HepG2 (cell line): Measurements from ENCODE around the gene SUPT20HL1. TPM values are rescaled to one million over a fixed set of nuclear protein-coding genes. Genes with fewer than 3 reads are reported as not detected.

Source experiments
- ATAC-seq: fragments of 200-7000 bp; cut with Tn5 transposase; 3 replicates; pipeline ENCODE4 v1.9.1; 2020; ENCODE audit warnings: mild to moderate bottlenecking, moderate library complexity
- BruUV-seq: library from RNA; stranded (reverse); fragments of 400-500 nt; replicated peaks from 2 replicates; lab custom pipeline; 2021; lab: Mats Ljungman, UMichigan
- CTCF ChIA-PET: fragments of 300-600 bp; formaldehyde crosslinking; extraction: SDS; loops from one replicate; lab custom pipeline; 2021; ENCODE audit warnings: low total read pairs, inconsistent platforms, low intra/inter-chr PET ratio; lab: Yijun Ruan, JAX
- POLR2A ChIA-PET: fragments of 350-600 bp; sonication (Branson Sonifier 250); formaldehyde crosslinking; loops from one replicate; lab custom pipeline; 2020; ENCODE audit warnings: antibody characterized with exemption, inconsistent platforms; lab: Yijun Ruan, JAX
- DNase-seq: peaks from one replicate; pipeline ENCODE4 v3.0.0-alpha.2; 2015; ENCODE audit warnings: low spot score
- FAIRE-seq: peaks from 3 replicates; lab custom pipeline; 2011; peaks lifted over from hg19 to GRCh38; lab: Jason Lieb, UNC
- H2AFZ ChIP-seq: one replicate; pipeline ENCODE4 v1.6.1; 2011; ENCODE audit warnings: low read length, inconsistent platforms
- H3K27ac ChIP-seq: fragments of 300-600 bp; 3 replicates; pipeline ENCODE4 v1.8.0; 2011; ENCODE audit warnings: mixed run types, mild to moderate bottlenecking, mixed read lengths, low read length, inconsistent platforms; ENCODE audit not compliant: insufficient read depth; ENCODE audit errors: extremely low read length
- H3K27me3 ChIP-seq, 2 experiments: fragments of 200-600 bp in 1 of 2; 2 replicates in 1 of 2; 3 replicates in 1 of 2; pipeline versions ENCODE4 v1.6.0 to v1.8.0; 2011; ENCODE audit warnings: low read length in 2 of 2, mild to moderate bottlenecking in 2 of 2, moderate library complexity in 2 of 2, inconsistent platforms in 1 of 2; ENCODE audit not compliant: insufficient read depth in 2 of 2, control insufficient read depth in 1 of 2
- H3K36me3 ChIP-seq, 2 experiments: fragments of 200-600 bp in 1 of 2; replicated peaks in 1 of 2; 2 replicates in 1 of 2; 3 replicates in 1 of 2; pipeline versions ENCODE4 v1.5.1 to v1.8.0; 2011; ENCODE audit warnings: low read length in 2 of 2, inconsistent platforms in 1 of 2; ENCODE audit not compliant: insufficient read depth in 2 of 2, control insufficient read depth in 1 of 2
- H3K4me1 ChIP-seq: 2 replicates; pipeline ENCODE4 v1.5.1; 2012; ENCODE audit warnings: low read length, inconsistent platforms; ENCODE audit not compliant: insufficient read depth
- H3K4me2 ChIP-seq: 2 replicates; pipeline ENCODE4 v1.6.0; 2011; ENCODE audit warnings: low read depth, low read length, inconsistent platforms
- H3K4me3 ChIP-seq, 3 experiments: fragments of 200-600 bp in 1 of 3; sonication (generic), shearing (Covaris generic) in 1 of 3; replicated peaks in 1 of 3; 2 replicates each; pipeline ENCODE4 v1.5.1; 2011 to 2016; ENCODE audit warnings: low read length in 3 of 3, inconsistent platforms in 2 of 3, low read depth in 2 of 3, mild to moderate bottlenecking in 2 of 3, control low read depth in 1 of 3, mixed read lengths in 1 of 3; ENCODE audit not compliant: insufficient read depth in 1 of 3
- H3K79me2 ChIP-seq: one replicate; pipeline ENCODE4 v1.6.1; 2011; ENCODE audit warnings: low read length, inconsistent platforms; ENCODE audit not compliant: insufficient read depth
- H3K9ac ChIP-seq: 2 replicates; pipeline ENCODE4 v1.6.0; 2011; ENCODE audit warnings: mild to moderate bottlenecking, low read depth, low read length, inconsistent platforms; ENCODE audit not compliant: insufficient read depth
- H3K9me3 ChIP-seq: 2 replicates; pipeline ENCODE4 v1.5.1; 2012; ENCODE audit warnings: mild to moderate bottlenecking, low read length
- H4K20me1 ChIP-seq: 2 replicates; pipeline ENCODE4 v1.6.0; 2011; ENCODE audit warnings: inconsistent platforms, mild to moderate bottlenecking, low read length, moderate library complexity; ENCODE audit not compliant: insufficient read depth
- FOXJ3 ChIP-seq: sonication (generic); formaldehyde crosslinking; IDR thresholded peaks from 2 replicates; pipeline ENCODE4 v1.4.0; 2020; ENCODE audit warnings: missing genetic modification reagents, mild to moderate bottlenecking, borderline replicate concordance
- MIER2 ChIP-seq: IDR thresholded peaks from 2 replicates; pipeline ENCODE4 v1.6.1; 2016; ENCODE audit warnings: missing biosample characterization, missing genetic modification reagents
- MYC ChIP-seq: sonication (generic); formaldehyde crosslinking; IDR thresholded peaks from 2 replicates; pipeline ENCODE4 v1.9.0; 2021; ENCODE audit warnings: missing genetic modification reagents, borderline replicate concordance
- NCOA2 ChIP-seq: sonication (generic); formaldehyde crosslinking; IDR thresholded peaks from 2 replicates; pipeline ENCODE4 v1.8.0; 2022; ENCODE audit warnings: inconsistent platforms
- RAD21 ChIP-seq: fragments of 450-650 bp; formaldehyde crosslinking; IDR thresholded peaks from 2 replicates; pipeline ENCODE4 v1.5.0; 2020; ENCODE audit warnings: mild to moderate bottlenecking
- RXRB ChIP-seq: IDR thresholded peaks from 2 replicates; pipeline ENCODE4 v1.6.1; 2016; ENCODE audit warnings: borderline replicate concordance, missing genetic modification reagents, missing compliant biosample characterization
- TBP ChIP-seq: sonication (generic); formaldehyde crosslinking; IDR thresholded peaks from 2 replicates; pipeline ENCODE4 v1.5.0; 2020; ENCODE audit warnings: missing genetic modification reagents
- ZBTB7A ChIP-seq: sonication (generic); formaldehyde crosslinking; IDR thresholded peaks from 2 replicates; pipeline ENCODE4 v1.8.0; 2022; ENCODE audit warnings: mild to moderate bottlenecking, missing genetic modification reagents
- ZNF3 ChIP-seq: IDR thresholded peaks from 2 replicates; pipeline ENCODE4 v1.7.0; 2017; ENCODE audit warnings: inconsistent platforms
- ZNF337 ChIP-seq: sonication (generic); formaldehyde crosslinking; IDR thresholded peaks from 2 replicates; pipeline ENCODE4 v1.5.1; 2020; ENCODE audit warnings: missing genetic modification reagents, low read depth, mild to moderate bottlenecking, borderline replicate concordance
- ZNF432 ChIP-seq: sonication (generic); formaldehyde crosslinking; IDR thresholded peaks from 2 replicates; pipeline ENCODE4 v1.5.0; 2020; ENCODE audit warnings: missing genetic modification reagents, mild to moderate bottlenecking, borderline replicate concordance
- WGBS: methylation state at CpG from one replicate; pipeline ENCODE4 v1.1.6; 2017; ENCODE audit warnings: low lambda C conversion rate; 5-methylcytosine and 5-hydroxymethylcytosine counted together
- in situ Hi-C: cut with HindIII; loops from 2 replicates; pipeline ENCODE4 v1.10.0; 2017; ENCODE audit warnings: low pct_unique_long_range_greater_than_20kb; ENCODE audit not compliant: extremely low pct_ligation_motif_present
- intact Hi-C: fragments of 100-400 bp; cut with micrococcal nuclease; formaldehyde crosslinking; loops from one replicate; pipeline ENCODE4 v1.10.0; 2022; ENCODE audit not compliant: unreplicated experiment
- polyA plus RNA-seq, 8 experiments: library from polyadenylated mRNA; depleted of rRNA in 3 of 8; stranded (reverse) in 7 of 8; unstranded in 1 of 8; fragments of >200 nt; fragmentation: Illumina TruSeq in 4 of 8; extraction: Trizol in 4 of 8; gene quantifications; 2 replicates each; pipeline versions ENCODE4 v1.2.1 to v1.2.3, GENCODE V29; 2011 to 2016; ENCODE audit warnings: low read depth in 4 of 8, missing spikeins in 1 of 8, mixed read lengths in 1 of 8; ENCODE audit not compliant: insufficient read depth in 1 of 8
- total RNA-seq, 5 experiments: library from RNA; depleted of rRNA; stranded (reverse); fragments of >200 nt; fragmentation: Illumina TruSeq; extraction: Trizol; gene quantifications; 2 replicates each; pipeline ENCODE4 v1.2.3, GENCODE V29; 2016; ENCODE audit warnings: low read depth in 1 of 5
- TF ChIP-seq, protein P1 (sequence below): sonication (generic); formaldehyde crosslinking; IDR thresholded peaks from 2 replicates; pipeline ENCODE4 v1.8.0; 2022; ENCODE audit warnings: missing genetic modification reagents, low read depth, mild to moderate bottlenecking, borderline replicate concordance
- TF ChIP-seq, protein P2 (sequence below): sonication (generic); formaldehyde crosslinking; IDR thresholded peaks from 2 replicates; pipeline ENCODE4 v1.8.1; 2023; ENCODE audit warnings: missing genetic modification reagents, mild to moderate bottlenecking, borderline replicate concordance
- TF ChIP-seq, protein P3 (sequence below): sonication (generic); formaldehyde crosslinking; IDR thresholded peaks from 2 replicates; pipeline ENCODE4 v1.4.0; 2020; ENCODE audit warnings: missing genetic modification reagents
- TF ChIP-seq, protein P4 (sequence below): IDR thresholded peaks from 2 replicates; pipeline ENCODE4 v1.4.0; 2020; ENCODE audit warnings: mild to moderate bottlenecking, missing genetic modification reagents
- TF ChIP-seq, protein P5 (sequence below): sonication (generic); formaldehyde crosslinking; IDR thresholded peaks from 2 replicates; pipeline ENCODE4 v1.4.0; 2020; ENCODE audit warnings: missing genetic modification reagents, borderline replicate concordance

SUPT20HL1 gene
- total and polyA plus RNA-seq, 2 of the 13 experiments (the other 11 are each of a cell fraction or from before 2014, with no cell fraction given): not detected

DNA sequence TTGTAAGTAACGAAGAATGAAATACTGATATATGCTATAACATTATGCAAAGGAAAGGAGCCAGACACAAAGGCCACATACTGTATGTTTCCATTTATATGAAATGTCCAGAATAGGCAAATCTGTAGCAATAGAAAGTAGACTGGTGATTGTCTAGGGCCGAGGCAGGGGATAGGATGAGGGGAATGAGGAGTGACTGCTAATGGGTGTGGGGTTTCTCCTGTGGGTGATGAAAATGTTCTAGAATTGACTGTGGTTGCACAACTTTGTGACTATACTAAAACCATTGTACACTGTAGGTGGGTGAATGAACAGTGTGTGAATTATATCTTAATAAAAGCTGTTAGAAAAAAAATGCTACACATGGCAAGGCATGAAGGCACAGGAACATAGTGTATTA lies 19.9 kb upstream of the SUPT20HL1 start (continued):
- TF ChIP-seq NCOA2 (no peak), ZNF432 (CRISPR knock-in tag) (no peak), ZNF337 (CRISPR knock-in tag) (no peak), FOXJ3 (CRISPR knock-in tag) (no peak), ZBTB7A (CRISPR knock-in tag) (no peak), RXRB (CRISPR knock-in tag) (no peak), TBP (CRISPR knock-in tag) (no peak)
- TF ChIP-seq, protein P1, sequence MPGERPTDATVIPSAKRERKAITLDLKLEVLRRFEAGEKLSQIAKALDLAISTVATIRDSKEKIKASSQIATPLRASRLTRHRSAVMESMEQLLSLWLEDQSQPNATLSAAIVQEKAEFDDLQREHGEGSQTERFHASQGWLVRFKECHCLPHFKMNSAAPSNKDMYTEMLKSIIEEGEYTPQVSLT (CRISPR knock-in tag): no peak
- TF ChIP-seq, protein P2, sequence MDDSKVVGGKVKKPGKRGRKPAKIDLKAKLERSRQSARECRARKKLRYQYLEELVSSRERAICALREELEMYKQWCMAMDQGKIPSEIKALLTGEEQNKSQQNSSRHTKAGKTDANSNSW (CRISPR knock-in tag): no peak

DNA sequence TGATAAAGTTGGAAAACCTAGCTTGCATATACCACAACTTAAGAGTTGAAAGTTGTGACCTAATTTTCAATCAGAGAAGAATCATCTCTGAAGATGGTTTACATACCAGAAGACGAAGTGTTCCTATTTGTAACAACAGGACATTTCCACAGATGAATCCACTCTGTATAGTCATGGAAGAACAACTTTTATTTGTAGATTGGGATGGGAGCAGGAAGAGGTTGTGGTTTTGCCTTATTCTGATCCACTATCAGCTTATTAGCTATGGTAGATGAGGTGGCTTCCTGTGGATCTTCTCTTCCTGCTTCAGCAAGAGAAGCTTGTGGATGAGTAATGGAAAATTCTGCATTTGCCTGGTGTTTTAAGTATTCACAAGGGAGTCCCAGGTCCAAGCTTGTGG lies 18.6 kb upstream of the SUPT20HL1 start:
- H3K27me3 ChIP-seq: no peaks in the 10 kb centered on the region; a peak in 1 of 5 replicates
- 0% methylated on average over 1 of the region's 1 CpG for WGBS
- H4K20me1 ChIP-seq: no peaks in the 10 kb centered on the region
- ChIA-PET POLR2A (no interaction called here), CTCF (no interaction called here)
- ATAC-seq (no peak), FAIRE-seq (no peak), DNase-seq (no peak)
- no peak overlapping the region for H3K4me3 ChIP-seq
- H3K79me2 ChIP-seq: no peaks in the 10 kb centered on the region
- no peaks in the 10 kb centered on the region for H3K9me3 ChIP-seq
- BruUV-seq: no TSS peak
- H3K9ac ChIP-seq: no peak overlapping the region
- H2AFZ ChIP-seq: no peak overlapping the region
- H3K27ac ChIP-seq: no peak overlapping the region
- in situ Hi-C loops (no loop called here), intact Hi-C loops (no loop called here)
- no peaks in the 10 kb centered on the region for H3K4me1 ChIP-seq
- no peaks in the 10 kb centered on the region for H3K36me3 ChIP-seq
- no peak overlapping the region for H3K4me2 ChIP-seq
- TF ChIP-seq, protein P3, sequence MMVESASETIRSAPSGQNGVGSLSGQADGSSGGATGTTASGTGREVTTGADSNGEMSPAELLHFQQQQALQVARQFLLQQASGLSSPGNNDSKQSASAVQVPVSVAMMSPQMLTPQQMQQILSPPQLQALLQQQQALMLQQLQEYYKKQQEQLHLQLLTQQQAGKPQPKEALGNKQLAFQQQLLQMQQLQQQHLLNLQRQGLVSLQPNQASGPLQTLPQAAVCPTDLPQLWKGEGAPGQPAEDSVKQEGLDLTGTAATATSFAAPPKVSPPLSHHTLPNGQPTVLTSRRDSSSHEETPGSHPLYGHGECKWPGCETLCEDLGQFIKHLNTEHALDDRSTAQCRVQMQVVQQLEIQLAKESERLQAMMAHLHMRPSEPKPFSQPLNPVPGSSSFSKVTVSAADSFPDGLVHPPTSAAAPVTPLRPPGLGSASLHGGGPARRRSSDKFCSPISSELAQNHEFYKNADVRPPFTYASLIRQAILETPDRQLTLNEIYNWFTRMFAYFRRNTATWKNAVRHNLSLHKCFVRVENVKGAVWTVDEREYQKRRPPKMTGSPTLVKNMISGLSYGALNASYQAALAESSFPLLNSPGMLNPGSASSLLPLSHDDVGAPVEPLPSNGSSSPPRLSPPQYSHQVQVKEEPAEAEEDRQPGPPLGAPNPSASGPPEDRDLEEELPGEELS (CRISPR knock-in tag): no peak
- TF ChIP-seq MYC (no peak), ZNF3 (CRISPR knock-in tag) (no peak), RAD21 (CRISPR knock-in tag) (no peak), MIER2 (CRISPR knock-in tag) (no peak)
- TF ChIP-seq, protein P4, sequence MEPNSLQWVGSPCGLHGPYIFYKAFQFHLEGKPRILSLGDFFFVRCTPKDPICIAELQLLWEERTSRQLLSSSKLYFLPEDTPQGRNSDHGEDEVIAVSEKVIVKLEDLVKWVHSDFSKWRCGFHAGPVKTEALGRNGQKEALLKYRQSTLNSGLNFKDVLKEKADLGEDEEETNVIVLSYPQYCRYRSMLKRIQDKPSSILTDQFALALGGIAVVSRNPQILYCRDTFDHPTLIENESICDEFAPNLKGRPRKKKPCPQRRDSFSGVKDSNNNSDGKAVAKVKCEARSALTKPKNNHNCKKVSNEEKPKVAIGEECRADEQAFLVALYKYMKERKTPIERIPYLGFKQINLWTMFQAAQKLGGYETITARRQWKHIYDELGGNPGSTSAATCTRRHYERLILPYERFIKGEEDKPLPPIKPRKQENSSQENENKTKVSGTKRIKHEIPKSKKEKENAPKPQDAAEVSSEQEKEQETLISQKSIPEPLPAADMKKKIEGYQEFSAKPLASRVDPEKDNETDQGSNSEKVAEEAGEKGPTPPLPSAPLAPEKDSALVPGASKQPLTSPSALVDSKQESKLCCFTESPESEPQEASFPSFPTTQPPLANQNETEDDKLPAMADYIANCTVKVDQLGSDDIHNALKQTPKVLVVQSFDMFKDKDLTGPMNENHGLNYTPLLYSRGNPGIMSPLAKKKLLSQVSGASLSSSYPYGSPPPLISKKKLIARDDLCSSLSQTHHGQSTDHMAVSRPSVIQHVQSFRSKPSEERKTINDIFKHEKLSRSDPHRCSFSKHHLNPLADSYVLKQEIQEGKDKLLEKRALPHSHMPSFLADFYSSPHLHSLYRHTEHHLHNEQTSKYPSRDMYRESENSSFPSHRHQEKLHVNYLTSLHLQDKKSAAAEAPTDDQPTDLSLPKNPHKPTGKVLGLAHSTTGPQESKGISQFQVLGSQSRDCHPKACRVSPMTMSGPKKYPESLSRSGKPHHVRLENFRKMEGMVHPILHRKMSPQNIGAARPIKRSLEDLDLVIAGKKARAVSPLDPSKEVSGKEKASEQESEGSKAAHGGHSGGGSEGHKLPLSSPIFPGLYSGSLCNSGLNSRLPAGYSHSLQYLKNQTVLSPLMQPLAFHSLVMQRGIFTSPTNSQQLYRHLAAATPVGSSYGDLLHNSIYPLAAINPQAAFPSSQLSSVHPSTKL (CRISPR knock-in tag): no peak
- TF ChIP-seq, protein P5, sequence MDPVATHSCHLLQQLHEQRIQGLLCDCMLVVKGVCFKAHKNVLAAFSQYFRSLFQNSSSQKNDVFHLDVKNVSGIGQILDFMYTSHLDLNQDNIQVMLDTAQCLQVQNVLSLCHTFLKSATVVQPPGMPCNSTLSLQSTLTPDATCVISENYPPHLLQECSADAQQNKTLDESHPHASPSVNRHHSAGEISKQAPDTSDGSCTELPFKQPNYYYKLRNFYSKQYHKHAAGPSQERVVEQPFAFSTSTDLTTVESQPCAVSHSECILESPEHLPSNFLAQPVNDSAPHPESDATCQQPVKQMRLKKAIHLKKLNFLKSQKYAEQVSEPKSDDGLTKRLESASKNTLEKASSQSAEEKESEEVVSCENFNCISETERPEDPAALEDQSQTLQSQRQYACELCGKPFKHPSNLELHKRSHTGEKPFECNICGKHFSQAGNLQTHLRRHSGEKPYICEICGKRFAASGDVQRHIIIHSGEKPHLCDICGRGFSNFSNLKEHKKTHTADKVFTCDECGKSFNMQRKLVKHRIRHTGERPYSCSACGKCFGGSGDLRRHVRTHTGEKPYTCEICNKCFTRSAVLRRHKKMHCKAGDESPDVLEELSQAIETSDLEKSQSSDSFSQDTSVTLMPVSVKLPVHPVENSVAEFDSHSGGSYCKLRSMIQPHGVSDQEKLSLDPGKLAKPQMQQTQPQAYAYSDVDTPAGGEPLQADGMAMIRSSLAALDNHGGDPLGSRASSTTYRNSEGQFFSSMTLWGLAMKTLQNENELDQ (CRISPR knock-in tag): no peak
